Aorta (tissue), 5 donors: ENCODE measurements around the gene APEH. TPM values are rescaled to one million over a fixed set of nuclear protein-coding genes. Genes with fewer than 3 reads are reported as not detected.

Experiments
- ATAC-seq: fragments of 200-7000 bp; cut with Tn5 transposase; one replicate; pipeline ENCODE4 v1.9.1; 2022; ENCODE audit warnings: moderate library complexity; ENCODE audit not compliant: low FRiP score
- DNase-seq, 2 donors: peaks; one replicate each; pipeline ENCODE4 v3.0.0-alpha.2; 2020
- H3K27ac ChIP-seq, 2 donors: one replicate each; pipeline ENCODE4 v1.5.1; 2013; ENCODE audit warnings: low read length in 2 of 2, mild to moderate bottlenecking in 2 of 2, moderate library complexity in 2 of 2, control low read depth in 1 of 2, inconsistent platforms in 1 of 2, low read depth in 1 of 2
- H3K27me3 ChIP-seq, 2 donors: one replicate each; pipeline ENCODE4 v1.6.1; 2013; ENCODE audit warnings: control low read depth in 1 of 2, low read length in 1 of 2, mild to moderate bottlenecking in 1 of 2, moderate library complexity in 1 of 2; ENCODE audit not compliant: insufficient read depth in 2 of 2, control insufficient read depth in 1 of 2
- H3K36me3 ChIP-seq, 2 donors: one replicate each; pipeline ENCODE4 v1.6.1; 2013; ENCODE audit warnings: control low read depth in 1 of 2, low read length in 1 of 2, mild to moderate bottlenecking in 1 of 2; ENCODE audit not compliant: insufficient read depth in 2 of 2, control insufficient read depth in 1 of 2
- H3K4me1 ChIP-seq, 2 donors: one replicate each; pipeline ENCODE4 v1.6.1; 2013; ENCODE audit warnings: low read length in 2 of 2, control low read depth in 1 of 2, mild to moderate bottlenecking in 1 of 2, moderate library complexity in 1 of 2; ENCODE audit not compliant: insufficient read depth in 2 of 2, control insufficient read depth in 1 of 2
- H3K4me3 ChIP-seq, 2 donors: one replicate each; pipeline ENCODE4 v1.5.1; 2013; ENCODE audit warnings: low read length in 2 of 2, control low read depth in 1 of 2, mild to moderate bottlenecking in 1 of 2
- H3K9me3 ChIP-seq: one replicate; pipeline ENCODE4 v1.6.1; 2013; ENCODE audit warnings: mild to moderate bottlenecking, low read length; ENCODE audit not compliant: control insufficient read depth
- WGBS, 2 donors: extraction: QIAGEN DNeasy Blood & Tissue Kit; methylation state at CpG; one replicate each; pipeline ENCODE4 v1.1.7; 2013; 5-methylcytosine and 5-hydroxymethylcytosine counted together
- intact Hi-C, 2 donors: fragments of 100-400 bp; cut with DNase I; formaldehyde crosslinking; loops; one replicate each; pipeline versions ENCODE4 v1.14.2 to v1.15.0; 2022
- polyA plus RNA-seq, 2 donors: library from polyadenylated mRNA; stranded (reverse); fragments of 200-250 nt; gene quantifications; one replicate each; pipeline ENCODE4 v1.2.3, GENCODE V29; 2013
- total RNA-seq, 2 donors: library from RNA; stranded (reverse); fragmentation: NEBNext Ultra II Directional; extraction: Animal tissue kit (Norgen Biotek cat#: 25700); gene quantifications; one replicate each; pipeline ENCODE4 v1.2.1, GENCODE V29; 2021
- donor health status: healthy with polysubstance abuse.
- donor health status: Bipolar disorder and iron deficiency.
- donor health status: DM: no; HTN: no; CAD: no.
- donor health status: DM: no; HTN: no; CAD: no.
- donor health status: DM: yes; HTN: yes; CAD: no.

The APEH gene
- total and polyA plus RNA-seq, 4 donors: 30.3 to 53.6 (median 49.4) TPM

GRCh38 chr3:49699281-49699979 lies 25.3 kb downstream of the APEH start:
- no peaks in the 10 kb centered on the region for H3K9me3 ChIP-seq
- DNase-seq (no peak), ATAC-seq (no peak)
- 79% methylated on average over 16 of the region's 16 CpGs for WGBS, 2 donors
- H3K27me3 ChIP-seq: no peaks in the 10 kb centered on the region
- H3K36me3 ChIP-seq: no peaks in the 10 kb centered on the region
- H3K27ac ChIP-seq: no peak overlapping the region
- H3K4me1 ChIP-seq: no peaks in the 10 kb centered on the region
- intact Hi-C loops: no loop called here
- H3K4me3 ChIP-seq: no peak overlapping the region

GRCh38 chr3:49700014-49700413 lies 25.9 kb downstream of the APEH start:
- Histone ChIP-seq H3K27ac (no peak overlapping the region), H3K27me3 (no peaks in the 10 kb centered on the region), H3K4me3 (no peak overlapping the region), H3K4me1 (no peaks in the 10 kb centered on the region), H3K9me3 (no peaks in the 10 kb centered on the region), H3K36me3 (no peaks in the 10 kb centered on the region)
- ATAC-seq: no peak
- DNase-seq: no peak
- intact Hi-C loops: loop anchor here (5.0 to 10.0 kb wide), 2 partner anchors 135 to 137 kb away; no protein-coding TSS in a partner anchor
- 78 to 81% methylated on average over 8 of the region's 8 CpGs for WGBS, 2 donors

- H3K4me1 ChIP-seq: no peaks in the 10 kb centered on the region
- DNase-seq (no peak), ATAC-seq (no peak)
- H3K4me3 ChIP-seq: no peak overlapping the region
- no peaks in the 10 kb centered on the region for H3K9me3 ChIP-seq
- H3K27me3 ChIP-seq: no peaks in the 10 kb centered on the region
- H3K27ac ChIP-seq: no peak overlapping the region
- H3K36me3 ChIP-seq: peaks cover 0 to 1% of the 10 kb centered on the region in 2 donors
- intact Hi-C loops: loop anchor here (5.0 to 10.0 kb wide), 2 partner anchors 134 to 137 kb away; no protein-coding TSS in a partner anchor
- WGBS, 2 donors: 76 to 77% methylated on average over 13 of the region's 13 CpGs
These were observed 26.4 kb downstream of the APEH start for GRCh38 chr3:49700453-49701128.

- H3K27ac ChIP-seq: no peak overlapping the region
- no peaks in the 10 kb centered on the region for H3K27me3 ChIP-seq
- H3K36me3 ChIP-seq: peaks cover 0 to 5% of the 10 kb centered on the region in 2 donors
- H3K4me3 ChIP-seq: no peak overlapping the region
- no peak for ATAC-seq
- no peaks in the 10 kb centered on the region for H3K9me3 ChIP-seq
- intact Hi-C loops: loop anchor here (5.0 to 10.0 kb wide), 2 partner anchors 133 to 136 kb away; no protein-coding TSS in a partner anchor
- DNase-seq: no peak
- no peaks in the 10 kb centered on the region for H3K4me1 ChIP-seq
- 82 to 83% methylated on average over 21 of the region's 21 CpGs for WGBS, 2 donors
These were observed 27.4 kb downstream of the APEH start for GRCh38 chr3:49701388-49702077.

GRCh38 chr3:49702672-49703071 lies 28.5 kb downstream of the APEH start:
- no peak for ATAC-seq
- Histone ChIP-seq H3K36me3 (peaks cover 0 to 5% of the 10 kb centered on the region in 2 donors), H3K4me3 (no peak overlapping the region), H3K9me3 (no peaks in the 10 kb centered on the region), H3K4me1 (no peaks in the 10 kb centered on the region), H3K27me3 (no peaks in the 10 kb centered on the region), H3K27ac (no peak overlapping the region)
- intact Hi-C loops: loop anchor here (5.0 to 10.0 kb wide), 2 partner anchors 132 to 135 kb away; no protein-coding TSS in a partner anchor
- DNase-seq: no peak
- WGBS, 2 donors: 90 to 92% methylated on average over 11 of the region's 11 CpGs

DNA sequence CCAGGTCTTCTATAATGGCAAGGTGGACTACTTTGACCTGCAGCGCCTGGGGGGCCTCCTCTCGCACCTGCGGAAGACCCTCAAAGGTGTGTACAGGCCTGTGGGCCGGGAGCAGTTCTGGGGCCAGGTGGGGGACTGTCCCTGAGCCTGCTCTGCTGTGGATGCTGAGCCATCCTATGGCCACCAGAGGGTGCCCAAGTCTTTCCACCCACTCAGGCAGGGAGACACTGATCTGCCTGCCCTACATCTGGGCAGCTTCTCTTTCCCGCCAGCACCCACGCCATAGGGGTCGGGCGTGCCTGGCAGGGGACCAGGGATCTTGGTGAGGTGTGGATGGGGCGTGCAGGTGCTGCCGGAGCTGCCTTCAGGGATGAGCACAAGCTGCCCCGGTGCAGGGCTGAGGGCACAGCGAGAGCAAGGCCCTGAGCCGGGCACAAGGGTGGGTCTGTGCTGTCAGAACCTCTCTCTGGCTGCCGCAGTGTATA lies 29.3 kb downstream of the APEH start:
- H3K4me3 ChIP-seq: no peak overlapping the region
- H3K27me3 ChIP-seq: no peaks in the 10 kb centered on the region
- H3K36me3 ChIP-seq: peaks cover 0 to 5% of the 10 kb centered on the region in 2 donors
- DNase-seq (peak; percentile 71 to 82), ATAC-seq (peak; percentile 65)
- intact Hi-C loops: loop anchor here (5.0 to 10.0 kb wide), 2 partner anchors 131 to 134 kb away; no protein-coding TSS in a partner anchor
- no peak overlapping the region for H3K27ac ChIP-seq
- H3K4me1 ChIP-seq: no peaks in the 10 kb centered on the region
- WGBS, 2 donors: 56 to 58% methylated on average over 14 of the region's 14 CpGs
- H3K9me3 ChIP-seq: no peaks in the 10 kb centered on the region

- Histone ChIP-seq H3K4me1 (no peaks in the 10 kb centered on the region), H3K36me3 (peaks cover 0 to 5% of the 10 kb centered on the region in 2 donors), H3K4me3 (no peak overlapping the region), H3K27me3 (no peaks in the 10 kb centered on the region), H3K9me3 (no peaks in the 10 kb centered on the region), H3K27ac (no peak overlapping the region)
- intact Hi-C loops: loop anchor here (5.0 to 10.0 kb wide), 2 partner anchors 131 to 133 kb away; no protein-coding TSS in a partner anchor
- no peak for ATAC-seq
- DNase-seq: no peak
- 93% methylated on average over 7 of the region's 7 CpGs for WGBS, 2 donors
These were observed 29.8 kb downstream of the APEH start for GRCh38 chr3:49703956-49704355.

GRCh38 chr3:49704629-49705028 lies 30.5 kb downstream of the APEH start:
- intact Hi-C loops: loop anchor here (5.0 to 10.0 kb wide), 2 partner anchors 130 to 133 kb away; no protein-coding TSS in a partner anchor
- ATAC-seq: no peak
- Histone ChIP-seq H3K9me3 (no peaks in the 10 kb centered on the region), H3K36me3 (peaks cover 0 to 5% of the 10 kb centered on the region in 2 donors), H3K4me1 (no peaks in the 10 kb centered on the region), H3K4me3 (no peak overlapping the region), H3K27ac (no peak overlapping the region), H3K27me3 (no peaks in the 10 kb centered on the region)
- 93 to 94% methylated on average over 8 of the region's 8 CpGs for WGBS, 2 donors
- DNase-seq: no peak
